Measurements from ENCODE around the gene DSP.

The DSP gene

GRCh38 chr6:7585287-7585930, 43.9 kb downstream of the DSP start:
- peaks cover 3% of the 10 kb centered on the region for H3K79me2 ChIP-seq (ENCODE audit: control insufficient read depth, insufficient read depth, low read length, poor library complexity)

GRCh38 chr6:7587631-7588100, 46.2 kb downstream of the DSP start:
- Histone ChIP-seq H3K27me3 (ENCODE audit: insufficient read depth, low read length) (no peaks in the 10 kb centered on the region), H3K4me3 (ENCODE audit: low read depth, low read length) (no peak overlapping the region), H3K9me3 (ENCODE audit: insufficient read depth, low read depth, low read length) (no peaks in the 10 kb centered on the region), H3K4me1 (ENCODE audit: control insufficient read depth in 1 of 2, insufficient read depth in 2 of 2, low read length in 2 of 2) (peaks cover 5 to 7% of the 10 kb centered on the region in 2 experiments), H2BK12ac (ENCODE audit: low read length) (no peak overlapping the region), H3K79me2 (ENCODE audit: control insufficient read depth, insufficient read depth, low read length, poor library complexity) (peaks cover 13% of the 10 kb centered on the region), H3K4me2 (ENCODE audit: low read length) (no peak overlapping the region), H2BK120ac (ENCODE audit: insufficient read depth, low read length, poor library complexity) (no peak overlapping the region), H2BK5ac (ENCODE audit: low read depth, low read length, poor library complexity) (no peak overlapping the region), H3K23ac (ENCODE audit: low read length) (no peak overlapping the region), H3K36me3 (ENCODE audit: control insufficient read depth in 1 of 2, insufficient read depth in 2 of 2, low read length in 2 of 2) (peaks cover 24 to 30% of the 10 kb centered on the region in 2 experiments), H3K4ac (ENCODE audit: low read depth, low read length) (no peak overlapping the region), H2AK5ac (ENCODE audit: low read length) (no peak overlapping the region), H3K18ac (ENCODE audit: low read length) (no peak overlapping the region), H3K27ac (ENCODE audit: low read depth, low read length) (no peak overlapping the region), H4K8ac (ENCODE audit: low read depth, low read length) (no peak overlapping the region), H4K12ac (ENCODE audit: low read depth, low read length) (no peak overlapping the region), H4K91ac (ENCODE audit: low read depth, low read length) (no peak overlapping the region), H2AFZ (ENCODE audit: insufficient read depth, low read length, poor library complexity) (no peak overlapping the region), H3K14ac (ENCODE audit: low read length) (no peak overlapping the region), H3K9ac (ENCODE audit: low read length) (no peak overlapping the region), H3K79me1 (ENCODE audit: low read length) (peaks cover 5% of the 10 kb centered on the region)
- WGBS (ENCODE audit: extremely low coverage, insufficient coverage, insufficient read length), result no CpG with 5 or more reads among the region's 3 CpGs
- DNase-seq, result peak; percentile 49 to 68

More at GRCh38 chr6:7585287-7585930, 43.9 kb downstream of the DSP start:
- no peak overlapping the region for H3K4ac ChIP-seq (ENCODE audit: low read depth, low read length)
- H3K36me3 ChIP-seq (ENCODE audit: control insufficient read depth in 1 of 2, insufficient read depth in 2 of 2, low read length in 2 of 2), result peaks cover 35 to 42% of the 10 kb centered on the region in 2 experiments
- H2AFZ ChIP-seq (ENCODE audit: insufficient read depth, low read length, poor library complexity), result no peak overlapping the region
- no peaks in the 10 kb centered on the region for H3K27me3 ChIP-seq (ENCODE audit: insufficient read depth, low read length)
- no peak overlapping the region for H4K12ac ChIP-seq (ENCODE audit: low read depth, low read length)
- no peak overlapping the region for H2BK5ac ChIP-seq (ENCODE audit: low read depth, low read length, poor library complexity)
- H2BK12ac ChIP-seq (ENCODE audit: low read length), result no peak overlapping the region
- H3K18ac ChIP-seq (ENCODE audit: low read length), result no peak overlapping the region
- H3K14ac ChIP-seq (ENCODE audit: low read length), result no peak overlapping the region
- H2AK5ac ChIP-seq (ENCODE audit: low read length), result no peak overlapping the region
- no peak overlapping the region for H4K8ac ChIP-seq (ENCODE audit: low read depth, low read length)
- no CpG with 5 or more reads among the region's 28 CpGs for WGBS (ENCODE audit: extremely low coverage, insufficient coverage, insufficient read length)
- no peak overlapping the region for H3K4me2 ChIP-seq (ENCODE audit: low read length)
- H3K23ac ChIP-seq (ENCODE audit: low read length), result no peak overlapping the region
- no peak overlapping the region for H3K9ac ChIP-seq (ENCODE audit: low read length)
- H2BK120ac ChIP-seq (ENCODE audit: insufficient read depth, low read length, poor library complexity), result no peak overlapping the region
- H3K79me1 ChIP-seq (ENCODE audit: low read length), result peaks cover 4% of the 10 kb centered on the region
- no peak overlapping the region for H3K4me3 ChIP-seq (ENCODE audit: low read depth, low read length)
- no peaks in the 10 kb centered on the region for H3K4me1 ChIP-seq (ENCODE audit: control insufficient read depth in 1 of 2, insufficient read depth in 2 of 2, low read length in 2 of 2)
- H3K9me3 ChIP-seq (ENCODE audit: insufficient read depth, low read depth, low read length), result no peaks in the 10 kb centered on the region
- H4K91ac ChIP-seq (ENCODE audit: low read depth, low read length), result no peak overlapping the region
- no peak for DNase-seq
- H3K27ac ChIP-seq (ENCODE audit: low read depth, low read length), result no peak overlapping the region

- no peak overlapping the region for H3K18ac ChIP-seq (ENCODE audit: low read length)
- no peak overlapping the region for H2BK12ac ChIP-seq (ENCODE audit: low read length)
- H3K4me3 ChIP-seq (ENCODE audit: low read depth, low read length), result no peak overlapping the region
- no peak for DNase-seq
- H3K23ac ChIP-seq (ENCODE audit: low read length), result no peak overlapping the region
- no peak overlapping the region for H4K12ac ChIP-seq (ENCODE audit: low read depth, low read length)
- H4K91ac ChIP-seq (ENCODE audit: low read depth, low read length), result no peak overlapping the region
- H3K79me2 ChIP-seq (ENCODE audit: control insufficient read depth, insufficient read depth, low read length, poor library complexity), result peaks cover 13% of the 10 kb centered on the region
- H2BK5ac ChIP-seq (ENCODE audit: low read depth, low read length, poor library complexity), result no peak overlapping the region
- no CpG with 5 or more reads among the region's 4 CpGs for WGBS (ENCODE audit: extremely low coverage, insufficient coverage, insufficient read length)
- H2BK120ac ChIP-seq (ENCODE audit: insufficient read depth, low read length, poor library complexity), result no peak overlapping the region
- no peaks in the 10 kb centered on the region for H3K9me3 ChIP-seq (ENCODE audit: insufficient read depth, low read depth, low read length)
- peaks cover 17 to 22% of the 10 kb centered on the region in 2 experiments for H3K36me3 ChIP-seq (ENCODE audit: control insufficient read depth in 1 of 2, insufficient read depth in 2 of 2, low read length in 2 of 2)
- H2AK5ac ChIP-seq (ENCODE audit: low read length), result no peak overlapping the region
- no peaks in the 10 kb centered on the region for H3K27me3 ChIP-seq (ENCODE audit: insufficient read depth, low read length)
- no peak overlapping the region for H4K8ac ChIP-seq (ENCODE audit: low read depth, low read length)
- H2AFZ ChIP-seq (ENCODE audit: insufficient read depth, low read length, poor library complexity), result no peak overlapping the region
- H3K9ac ChIP-seq (ENCODE audit: low read length), result no peak overlapping the region
- peaks cover 5 to 7% of the 10 kb centered on the region in 2 experiments for H3K4me1 ChIP-seq (ENCODE audit: control insufficient read depth in 1 of 2, insufficient read depth in 2 of 2, low read length in 2 of 2)
- no peak overlapping the region for H3K4ac ChIP-seq (ENCODE audit: low read depth, low read length)
- H3K4me2 ChIP-seq (ENCODE audit: low read length), result no peak overlapping the region
- peaks cover 5% of the 10 kb centered on the region for H3K79me1 ChIP-seq (ENCODE audit: low read length)
- H3K14ac ChIP-seq (ENCODE audit: low read length), result no peak overlapping the region
- H3K27ac ChIP-seq (ENCODE audit: low read depth, low read length), result no peak overlapping the region
Observed at GRCh38 chr6:7588506-7588905, 47.0 kb downstream of the DSP start.

- peak in 1 of 2 donors; percentile 3 for DNase-seq
- Histone ChIP-seq H3K14ac (ENCODE audit: low read length) (no peak overlapping the region), H2BK12ac (ENCODE audit: low read length) (no peak overlapping the region), H3K4me3 (ENCODE audit: low read depth, low read length) (no peak overlapping the region), H2AFZ (ENCODE audit: insufficient read depth, low read length, poor library complexity) (no peak overlapping the region), H3K23ac (ENCODE audit: low read length) (no peak overlapping the region), H3K4me1 (ENCODE audit: control insufficient read depth in 1 of 2, insufficient read depth in 2 of 2, low read length in 2 of 2) (peaks cover 5 to 7% of the 10 kb centered on the region in 2 experiments), H3K79me2 (ENCODE audit: control insufficient read depth, insufficient read depth, low read length, poor library complexity) (peaks cover 13% of the 10 kb centered on the region), H3K9me3 (ENCODE audit: insufficient read depth, low read depth, low read length) (no peaks in the 10 kb centered on the region), H3K27ac (ENCODE audit: low read depth, low read length) (no peak overlapping the region), H2BK5ac (ENCODE audit: low read depth, low read length, poor library complexity) (no peak overlapping the region), H2BK120ac (ENCODE audit: insufficient read depth, low read length, poor library complexity) (no peak overlapping the region), H3K9ac (ENCODE audit: low read length) (no peak overlapping the region), H4K12ac (ENCODE audit: low read depth, low read length) (no peak overlapping the region), H3K18ac (ENCODE audit: low read length) (no peak overlapping the region), H3K4ac (ENCODE audit: low read depth, low read length) (no peak overlapping the region), H4K91ac (ENCODE audit: low read depth, low read length) (no peak overlapping the region), H4K8ac (ENCODE audit: low read depth, low read length) (no peak overlapping the region), H3K36me3 (ENCODE audit: control insufficient read depth in 1 of 2, insufficient read depth in 2 of 2, low read length in 2 of 2) (peaks cover 11 to 14% of the 10 kb centered on the region in 2 experiments), H3K79me1 (ENCODE audit: low read length) (peaks cover 5% of the 10 kb centered on the region), H3K27me3 (ENCODE audit: insufficient read depth, low read length) (no peaks in the 10 kb centered on the region), H3K4me2 (ENCODE audit: low read length) (no peak overlapping the region), H2AK5ac (ENCODE audit: low read length) (no peak overlapping the region)
- WGBS (ENCODE audit: extremely low coverage, insufficient coverage, insufficient read length), result no CpG with 5 or more reads among the region's 3 CpGs
Observed at GRCh38 chr6:7589221-7589620, 47.8 kb downstream of the DSP start.

Measured in trophoblast cell (in vitro differentiated cells and primary cell).